Central memory CD8-positive, alpha-beta T cell (primary cell): ENCODE measurements around the gene KIF5C.
A peak's percentile ranks its signal among the peaks of the same experiment; 100 is the strongest.

Experiments
- ATAC-seq: fragments of 150-1000 bp; cut with Tn5 transposase; replicated peaks from 2 replicates; pipeline ENCODE4 v1.10.0; 2022; ENCODE audit warnings: mild to moderate bottlenecking, moderate FRiP score, moderate number of reproducible peaks; ENCODE audit not compliant: poor library complexity, severe bottlenecking; ENCODE audit errors: extremely low read depth
- DNase-seq, 2 donors: peaks; one replicate each; pipeline ENCODE4 v3.0.0; 2021; ENCODE audit warnings: low spot score in 2 of 2
- H3K27ac Mint-ChIP-seq: one replicate; pipeline ENCODE4 v1.8.0; 2022; ENCODE audit warnings: low read depth, mild to moderate bottlenecking, moderate library complexity, mixed read lengths
- H3K27me3 Mint-ChIP-seq: one replicate; pipeline ENCODE4 v1.8.0; 2022; ENCODE audit warnings: mixed read lengths
- H3K36me3 Mint-ChIP-seq: one replicate; pipeline ENCODE4 v1.8.0; 2022; ENCODE audit warnings: mild to moderate bottlenecking, moderate library complexity, mixed read lengths; ENCODE audit not compliant: insufficient read depth
- H3K4me1 Mint-ChIP-seq: one replicate; pipeline ENCODE4 v1.8.0; 2022; ENCODE audit warnings: mixed read lengths
- H3K4me3 Mint-ChIP-seq: one replicate; pipeline ENCODE4 v1.8.0; 2022; ENCODE audit warnings: mild to moderate bottlenecking, moderate library complexity, mixed read lengths
- H3K9me3 Mint-ChIP-seq: one replicate; pipeline ENCODE4 v1.8.0; 2022; ENCODE audit warnings: mixed read lengths

Gene KIF5C

GRCh38 chr2:148959745-148960144 is 84.7 kb downstream of the KIF5C start:
- DNase-seq (no peak), ATAC-seq (no peak)
- Mint-ChIP-seq H3K9me3 (no peaks in the 10 kb centered on the region), H3K4me1 (no peaks in the 10 kb centered on the region), H3K27me3 (no peaks in the 10 kb centered on the region), H3K36me3 (peaks cover 4% of the 10 kb centered on the region), H3K27ac (no peak overlapping the region), H3K4me3 (no peak overlapping the region)

DNA sequence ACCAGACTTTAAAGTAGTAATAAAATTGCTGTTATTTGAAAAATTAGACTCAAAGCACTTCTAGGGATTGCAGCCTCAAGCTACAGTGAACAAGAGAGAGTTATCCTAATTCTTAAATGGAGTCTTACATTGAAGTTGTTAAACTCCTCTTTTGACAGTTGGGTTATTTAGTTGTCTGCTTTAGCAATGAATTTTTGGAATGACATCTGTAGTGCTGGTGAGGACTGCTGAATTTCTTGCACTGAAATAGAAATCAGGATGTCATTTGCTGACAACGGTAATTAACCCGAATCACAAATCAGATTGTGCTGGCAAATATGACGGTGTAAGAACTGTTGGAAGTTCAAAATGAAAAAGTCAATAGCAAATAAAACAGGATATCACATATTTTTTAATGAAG is 85.5 kb downstream of the KIF5C start:
- H3K36me3 Mint-ChIP-seq: peaks cover 4% of the 10 kb centered on the region
- no peak overlapping the region for H3K4me3 Mint-ChIP-seq
- DNase-seq (no peak), ATAC-seq (no peak)
- no peak overlapping the region for H3K27ac Mint-ChIP-seq
- H3K4me1 Mint-ChIP-seq: no peaks in the 10 kb centered on the region
- H3K27me3 Mint-ChIP-seq: no peaks in the 10 kb centered on the region
- no peaks in the 10 kb centered on the region for H3K9me3 Mint-ChIP-seq

GRCh38 chr2:148963461-148963860 is 88.4 kb downstream of the KIF5C start:
- H3K27ac Mint-ChIP-seq: no peak overlapping the region
- no peaks in the 10 kb centered on the region for H3K4me1 Mint-ChIP-seq
- H3K4me3 Mint-ChIP-seq: no peak overlapping the region
- no peaks in the 10 kb centered on the region for H3K27me3 Mint-ChIP-seq
- ATAC-seq (no peak), DNase-seq (no peak)
- peaks cover 2% of the 10 kb centered on the region for H3K36me3 Mint-ChIP-seq
- no peaks in the 10 kb centered on the region for H3K9me3 Mint-ChIP-seq

- Mint-ChIP-seq H3K27me3 (no peaks in the 10 kb centered on the region), H3K4me1 (peaks cover 4% of the 10 kb centered on the region), H3K36me3 (no peaks in the 10 kb centered on the region), H3K9me3 (no peaks in the 10 kb centered on the region), H3K4me3 (no peak overlapping the region), H3K27ac (no peak overlapping the region)
- ATAC-seq: no peak
- DNase-seq: no peak
These were observed 90.8 kb downstream of the KIF5C start for GRCh38 chr2:148965623-148966437.

DNA sequence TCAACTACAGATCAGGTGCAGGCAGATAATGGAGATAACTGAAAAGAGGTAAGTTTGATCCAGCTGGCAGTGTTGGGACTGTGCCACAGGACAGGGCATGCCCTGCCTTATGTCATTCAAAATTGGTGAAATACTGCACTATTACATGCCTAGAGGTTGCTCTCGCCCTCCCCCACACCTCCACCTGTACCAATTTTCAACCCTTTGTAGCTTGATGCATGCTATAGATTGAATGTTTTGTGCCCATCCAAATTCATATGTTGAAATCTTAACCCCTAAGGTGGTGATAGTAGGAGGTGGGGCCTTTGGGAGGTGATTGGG is 91.4 kb downstream of the KIF5C start:
- no peaks in the 10 kb centered on the region for H3K9me3 Mint-ChIP-seq

DNA sequence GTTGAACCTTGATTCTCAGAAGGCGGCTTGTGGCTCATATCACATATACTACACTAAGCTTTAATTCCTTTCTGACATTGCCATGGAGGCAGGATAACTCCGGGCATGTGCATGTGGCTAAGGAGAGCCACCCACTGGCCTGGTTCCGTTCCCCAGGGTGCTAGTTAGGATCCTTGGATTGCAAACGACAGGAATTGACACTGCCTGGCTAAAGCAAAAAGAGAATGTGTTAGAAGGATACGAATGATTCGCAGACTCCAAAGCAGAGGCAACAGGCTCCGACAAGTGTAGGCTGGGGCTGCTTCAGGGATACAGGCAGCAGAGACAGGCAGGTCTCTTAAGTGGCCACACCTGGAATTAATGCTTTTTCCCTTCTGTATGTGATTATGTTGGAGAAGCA is 92.0 kb downstream of the KIF5C start:
- no peaks in the 10 kb centered on the region for H3K36me3 Mint-ChIP-seq
- H3K9me3 Mint-ChIP-seq: no peaks in the 10 kb centered on the region
- peaks cover 13% of the 10 kb centered on the region for H3K4me1 Mint-ChIP-seq
- no peak overlapping the region for H3K27ac Mint-ChIP-seq
- no peak overlapping the region for H3K4me3 Mint-ChIP-seq
- DNase-seq (no peak), ATAC-seq (no peak)
- H3K27me3 Mint-ChIP-seq: no peaks in the 10 kb centered on the region

More for the DNA sequence above, 91.4 kb downstream of the KIF5C start:
- H3K27ac Mint-ChIP-seq: no peak overlapping the region
- H3K4me3 Mint-ChIP-seq: no peak overlapping the region
- no peaks in the 10 kb centered on the region for H3K36me3 Mint-ChIP-seq
- peaks cover 10% of the 10 kb centered on the region for H3K4me1 Mint-ChIP-seq
- DNase-seq: no peak
- no peaks in the 10 kb centered on the region for H3K27me3 Mint-ChIP-seq
- ATAC-seq: no peak

DNA sequence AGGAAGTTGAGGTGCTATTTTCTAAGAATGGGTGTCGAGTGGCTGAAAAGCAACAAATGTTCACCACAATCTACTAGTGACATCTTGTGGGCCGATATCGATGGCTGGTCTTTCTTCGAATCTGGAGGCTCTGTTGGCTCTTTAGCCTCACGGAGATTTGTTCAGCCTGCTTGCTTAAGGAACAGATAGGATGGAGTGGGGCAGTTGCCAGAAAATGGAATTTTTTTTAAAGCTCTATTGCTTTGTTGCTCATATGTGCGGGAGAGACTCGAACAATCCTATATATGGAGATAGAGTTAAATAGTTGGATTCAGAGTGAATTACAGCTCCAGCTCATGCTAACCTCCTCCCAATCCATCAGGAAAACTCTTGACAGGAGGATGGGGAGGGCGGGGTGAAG is 92.6 kb downstream of the KIF5C start:
- Mint-ChIP-seq H3K4me1 (peaks cover 13% of the 10 kb centered on the region), H3K27me3 (no peaks in the 10 kb centered on the region), H3K9me3 (no peaks in the 10 kb centered on the region), H3K36me3 (no peaks in the 10 kb centered on the region), H3K27ac (no peak overlapping the region), H3K4me3 (no peak overlapping the region)
- DNase-seq (no peak), ATAC-seq (no peak)

DNA sequence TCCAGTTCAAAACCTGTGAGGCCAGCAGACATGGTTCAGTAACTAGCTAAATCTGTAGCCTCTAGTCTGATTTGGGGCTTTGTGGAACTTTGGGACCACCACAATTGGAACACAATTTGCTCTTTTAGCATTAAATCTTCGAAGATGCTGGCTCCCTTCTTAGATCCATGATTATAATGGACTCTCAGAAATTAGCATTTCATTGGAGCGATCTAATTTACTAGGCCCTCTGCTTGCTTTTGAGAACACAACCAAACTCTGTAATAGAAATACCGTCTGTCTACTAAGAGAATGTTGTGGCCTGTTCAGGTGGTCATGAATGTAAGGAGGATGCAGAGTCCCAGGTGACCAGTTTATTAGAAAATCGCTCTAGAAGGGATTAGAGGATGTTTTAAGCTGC is 93.3 kb downstream of the KIF5C start:
- Mint-ChIP-seq H3K4me3 (no peak overlapping the region), H3K9me3 (no peaks in the 10 kb centered on the region), H3K36me3 (no peaks in the 10 kb centered on the region), H3K4me1 (peaks cover 13% of the 10 kb centered on the region), H3K27ac (no peak overlapping the region), H3K27me3 (no peaks in the 10 kb centered on the region)
- DNase-seq: no peak
- no peak for ATAC-seq

- Mint-ChIP-seq H3K27me3 (no peaks in the 10 kb centered on the region), H3K4me3 (no peak overlapping the region), H3K36me3 (no peaks in the 10 kb centered on the region), H3K4me1 (peaks cover 13% of the 10 kb centered on the region), H3K9me3 (no peaks in the 10 kb centered on the region), H3K27ac (no peak overlapping the region)
- ATAC-seq (no peak), DNase-seq (no peak)
These were observed 93.8 kb downstream of the KIF5C start for GRCh38 chr2:148968776-148969319.

DNA sequence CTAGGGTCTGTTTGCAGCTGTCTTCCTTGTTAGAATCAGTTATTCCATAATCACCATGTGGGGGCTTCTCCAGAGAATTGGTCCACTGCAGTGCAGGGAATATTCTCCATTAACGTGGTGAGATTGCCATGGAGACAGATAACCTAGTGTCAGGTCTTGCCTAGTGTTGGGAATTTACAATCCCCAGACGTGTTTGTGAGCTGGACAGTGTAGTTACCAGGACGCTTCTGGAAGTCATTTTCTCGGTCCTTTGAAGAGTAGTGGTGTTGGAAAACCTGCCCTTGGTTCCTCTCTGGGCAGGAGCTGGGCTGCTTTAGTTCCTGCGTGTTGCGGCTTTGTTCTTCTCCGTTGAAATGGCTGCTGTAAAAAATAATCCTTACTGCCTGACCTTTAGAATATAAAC is 94.6 kb downstream of the KIF5C start:
- Mint-ChIP-seq H3K4me3 (no peak overlapping the region), H3K9me3 (no peaks in the 10 kb centered on the region), H3K4me1 (peaks cover 13% of the 10 kb centered on the region), H3K27me3 (no peaks in the 10 kb centered on the region), H3K36me3 (no peaks in the 10 kb centered on the region), H3K27ac (no peak overlapping the region)
- no peak for ATAC-seq
- DNase-seq: no peak

- Mint-ChIP-seq H3K9me3 (no peaks in the 10 kb centered on the region), H3K4me1 (peaks cover 13% of the 10 kb centered on the region), H3K36me3 (no peaks in the 10 kb centered on the region), H3K4me3 (no peak overlapping the region), H3K27me3 (no peaks in the 10 kb centered on the region), H3K27ac (no peak overlapping the region)
- DNase-seq: no peak
- ATAC-seq: no peak
These were observed 95.4 kb downstream of the KIF5C start for GRCh38 chr2:148970385-148970784.

- Mint-ChIP-seq H3K4me3 (no peak overlapping the region), H3K27me3 (no peaks in the 10 kb centered on the region), H3K4me1 (peaks cover 13% of the 10 kb centered on the region), H3K36me3 (no peaks in the 10 kb centered on the region), H3K9me3 (no peaks in the 10 kb centered on the region), H3K27ac (peak overlapping the region; percentile 33)
- ATAC-seq: peak; percentile 74
- DNase-seq: no peak
These were observed 96.5 kb downstream of the KIF5C start for GRCh38 chr2:148971547-148971946.

- DNase-seq (no peak), ATAC-seq (no peak)
- no peak overlapping the region for H3K4me3 Mint-ChIP-seq
- no peaks in the 10 kb centered on the region for H3K27me3 Mint-ChIP-seq
- H3K9me3 Mint-ChIP-seq: no peaks in the 10 kb centered on the region
- H3K4me1 Mint-ChIP-seq: peaks cover 13% of the 10 kb centered on the region
- no peak overlapping the region for H3K27ac Mint-ChIP-seq
- H3K36me3 Mint-ChIP-seq: no peaks in the 10 kb centered on the region
These were observed 99.1 kb downstream of the KIF5C start for GRCh38 chr2:148974095-148974494.
